CMK (cell line): ENCODE data around the gene IGF2BP1.

ENCODE experiments used
- DNase-seq: peaks from one replicate; pipeline ENCODE4 v3.0.0-alpha.2; 2010; ENCODE audit warnings: low read depth

Gene IGF2BP1

GRCh38 chr17:48997103-48997826, at the start of gene IGF2BP1:
Gene IGF2BP1 (plus strand): TSS chr17:48997385. CDS start chr17:48997746, 361 bp downstream.
- peak; percentile 91 for DNase-seq

GRCh38 chr17:48951572-48951971, 45.6 kb upstream of the IGF2BP1 start:
- no peak for DNase-seq

GRCh38 chr17:48952904-48953303, 44.3 kb upstream of the IGF2BP1 start:
- DNase-seq: no peak

- no peak for DNase-seq
These were observed 42.9 kb upstream of the IGF2BP1 start for GRCh38 chr17:48954300-48954755.

GRCh38 chr17:48960834-48961515, 36.2 kb upstream of the IGF2BP1 start:
- DNase-seq: no peak

GRCh38 chr17:48961516-48962233, 35.5 kb upstream of the IGF2BP1 start:
- no peak for DNase-seq

- no peak for DNase-seq
These were observed 27.0 kb upstream of the IGF2BP1 start for GRCh38 chr17:48970224-48970623.

- no peak for DNase-seq
These were observed 26.1 kb upstream of the IGF2BP1 start for GRCh38 chr17:48970865-48971687.

GRCh38 chr17:48972749-48973097, 24.5 kb upstream of the IGF2BP1 start:
- no peak for DNase-seq

GRCh38 chr17:48973806-48974205, 23.4 kb upstream of the IGF2BP1 start:
- DNase-seq: no peak

- DNase-seq: no peak
These were observed 15.2 kb upstream of the IGF2BP1 start for GRCh38 chr17:48981927-48982539.

- DNase-seq: no peak
These were observed 11.5 kb upstream of the IGF2BP1 start for GRCh38 chr17:48985436-48986245.

- no peak for DNase-seq
These were observed 8.1 kb upstream of the IGF2BP1 start for GRCh38 chr17:48989100-48989499.

GRCh38 chr17:48990882-48991357, 6.3 kb upstream of the IGF2BP1 start:
- no peak for DNase-seq

- no peak for DNase-seq
These were observed 4.7 kb upstream of the IGF2BP1 start for GRCh38 chr17:48992444-48992843.

GRCh38 chr17:48993305-48993704, 3.9 kb upstream of the IGF2BP1 start:
- no peak for DNase-seq

GRCh38 chr17:48993951-48994350, 3.2 kb upstream of the IGF2BP1 start:
- DNase-seq: no peak

GRCh38 chr17:48994549-48995303, 2.5 kb upstream of the IGF2BP1 start:
- DNase-seq: no peak

- DNase-seq: no peak
These were observed 1.7 kb upstream of the IGF2BP1 start for GRCh38 chr17:48995304-48995973.
